ENCODE data around the gene DDX10.
A peak's percentile ranks its signal among the peaks of the same experiment; 100 is the strongest.

DDX10 gene

GRCh38 chr11:108906826-108907225, 242.0 kb downstream of the DDX10 start:
- peak; percentile 73 for DNase-seq (ENCODE audit: low read depth)

GRCh38 chr11:108909041-108909440, 244.2 kb downstream of the DDX10 start:
- DNase-seq (ENCODE audit: low read depth), result no peak

GRCh38 chr11:108909921-108910320, 245.1 kb downstream of the DDX10 start:
- no peak for DNase-seq (ENCODE audit: low read depth)

- DNase-seq (ENCODE audit: low read depth), result peak; percentile 76
These were observed 247.7 kb downstream of the DDX10 start for GRCh38 chr11:108912581-108912980.

- no peak for DNase-seq (ENCODE audit: low read depth)
These were observed 248.3 kb downstream of the DDX10 start for GRCh38 chr11:108913204-108913603.

DNA sequence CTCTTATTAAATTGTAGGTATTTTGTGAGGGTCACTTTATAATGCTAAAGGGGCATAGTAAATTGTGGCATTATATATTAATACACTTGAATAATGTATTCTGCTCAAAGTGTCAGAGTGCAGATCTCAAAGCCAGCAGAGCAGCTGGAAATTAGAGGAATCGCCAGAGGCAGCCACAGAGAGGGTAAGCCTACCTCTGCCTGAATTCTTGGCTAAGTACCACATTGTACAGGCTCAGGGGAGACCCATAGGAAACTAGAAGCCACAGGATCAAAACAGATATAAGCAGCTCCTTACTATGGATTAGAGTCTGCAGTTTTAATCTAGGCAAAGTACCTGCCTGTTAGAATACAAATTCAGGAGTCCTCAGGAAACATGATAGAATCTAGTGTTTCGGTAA, 249.3 kb downstream of the DDX10 start:
- no peak for DNase-seq (ENCODE audit: low read depth)

DNA sequence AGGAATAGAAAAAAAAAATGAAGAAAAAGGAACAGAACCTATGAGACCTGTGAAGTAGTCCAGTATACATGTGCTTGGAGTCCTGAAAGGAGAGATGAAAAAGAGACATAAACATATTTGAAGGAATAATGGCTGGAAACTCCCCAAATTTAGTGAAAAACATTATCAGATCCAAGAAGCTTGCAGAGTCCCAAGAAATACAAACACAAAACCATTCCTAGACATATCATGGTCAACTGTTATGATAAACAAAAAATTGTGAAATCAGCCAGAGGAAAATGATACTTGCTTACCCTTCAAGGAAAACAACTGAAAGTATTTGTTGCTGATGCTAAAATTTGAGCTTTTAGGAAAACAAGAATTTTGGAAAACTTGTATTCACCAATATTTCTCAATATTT, 250.1 kb downstream of the DDX10 start:
- DNase-seq (ENCODE audit: low read depth), result no peak

GRCh38 chr11:108915666-108916065, 250.8 kb downstream of the DDX10 start:
- no peak for DNase-seq (ENCODE audit: low read depth)

GRCh38 chr11:108916290-108916689, 251.4 kb downstream of the DDX10 start:
- peak; percentile 56 for DNase-seq (ENCODE audit: low read depth)

- peak; percentile 40 for DNase-seq (ENCODE audit: low read depth)
These were observed 252.1 kb downstream of the DDX10 start for GRCh38 chr11:108916935-108917334.

DNA sequence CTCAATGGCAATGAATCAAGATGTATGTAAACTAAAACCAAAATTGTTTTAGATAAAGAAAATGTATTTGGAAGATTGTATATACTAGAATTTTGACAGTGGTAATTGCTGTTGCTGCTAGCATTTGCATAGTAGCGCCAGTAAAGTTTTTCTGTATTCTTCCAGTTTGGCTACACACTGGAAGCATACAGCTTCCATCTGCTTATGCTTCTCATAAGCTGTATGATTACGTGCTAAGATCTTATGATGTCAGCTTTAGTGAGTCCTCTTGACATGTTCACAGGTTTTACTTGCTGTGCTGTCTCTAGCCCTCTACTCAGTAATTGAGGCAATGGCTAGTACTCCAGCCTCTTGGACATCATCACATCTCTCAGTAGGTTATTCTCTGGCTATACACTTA, 256.3 kb downstream of the DDX10 start:
- DNase-seq (ENCODE audit: low read depth), result no peak

DNA sequence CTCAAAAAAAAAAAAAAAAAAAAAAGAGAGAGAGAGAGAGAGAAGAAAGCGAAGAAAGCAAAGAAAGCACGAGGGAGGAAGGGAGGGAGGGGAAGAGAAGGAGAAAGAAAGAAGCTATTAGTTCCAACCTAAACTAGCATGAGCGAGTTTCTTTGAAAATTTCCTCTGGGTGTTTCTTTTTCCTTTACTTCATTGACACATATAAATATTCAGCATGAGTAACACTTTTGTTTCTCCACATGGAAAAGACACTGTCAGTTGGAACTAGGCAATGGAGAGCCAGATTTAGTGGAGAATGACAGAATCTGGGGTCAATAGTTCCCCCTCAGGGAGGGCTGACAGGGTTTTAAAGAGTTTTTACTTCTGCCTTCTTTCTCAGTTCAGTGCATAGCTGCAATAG, 257.4 kb downstream of the DDX10 start:
- DNase-seq (ENCODE audit: low read depth), result no peak

GRCh38 chr11:108923413-108923812, 258.5 kb downstream of the DDX10 start:
- no peak for DNase-seq (ENCODE audit: low read depth)

DNA sequence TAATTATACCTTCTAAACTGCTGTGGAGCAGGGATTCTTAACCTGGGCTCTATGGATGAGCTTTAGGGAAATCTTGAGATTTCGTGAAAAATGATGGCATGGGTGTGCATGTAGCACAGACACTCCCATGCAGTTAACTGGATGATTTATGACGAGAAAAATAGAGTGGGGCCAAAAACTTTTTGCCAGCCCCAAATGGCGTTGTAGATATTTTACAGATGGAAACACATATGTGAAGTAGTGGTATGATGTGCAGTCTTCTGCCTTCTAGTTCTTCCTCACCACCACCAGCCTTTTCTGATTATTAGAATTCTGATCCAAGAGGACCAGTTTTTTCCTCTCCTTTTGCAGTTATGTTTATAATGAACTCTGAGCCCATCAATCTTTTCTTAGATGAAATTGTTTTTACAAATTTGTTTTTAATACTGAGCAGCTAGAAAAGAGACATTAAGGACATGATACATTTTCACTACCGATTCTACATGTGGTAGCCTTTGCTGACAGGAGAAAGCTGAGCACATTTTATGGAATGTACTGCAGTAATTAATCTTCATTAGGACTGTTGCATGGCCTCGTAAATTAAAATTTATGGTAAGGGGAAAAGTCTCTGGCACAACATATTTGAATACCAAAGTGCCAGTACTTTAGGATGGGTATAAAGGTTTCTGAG, 261.4 kb downstream of the DDX10 start:
- DNase-seq (ENCODE audit: low read depth), result peak; percentile 34

- no peak for DNase-seq (ENCODE audit: low read depth)
These were observed 262.1 kb downstream of the DDX10 start for GRCh38 chr11:108926841-108927577.

DNA sequence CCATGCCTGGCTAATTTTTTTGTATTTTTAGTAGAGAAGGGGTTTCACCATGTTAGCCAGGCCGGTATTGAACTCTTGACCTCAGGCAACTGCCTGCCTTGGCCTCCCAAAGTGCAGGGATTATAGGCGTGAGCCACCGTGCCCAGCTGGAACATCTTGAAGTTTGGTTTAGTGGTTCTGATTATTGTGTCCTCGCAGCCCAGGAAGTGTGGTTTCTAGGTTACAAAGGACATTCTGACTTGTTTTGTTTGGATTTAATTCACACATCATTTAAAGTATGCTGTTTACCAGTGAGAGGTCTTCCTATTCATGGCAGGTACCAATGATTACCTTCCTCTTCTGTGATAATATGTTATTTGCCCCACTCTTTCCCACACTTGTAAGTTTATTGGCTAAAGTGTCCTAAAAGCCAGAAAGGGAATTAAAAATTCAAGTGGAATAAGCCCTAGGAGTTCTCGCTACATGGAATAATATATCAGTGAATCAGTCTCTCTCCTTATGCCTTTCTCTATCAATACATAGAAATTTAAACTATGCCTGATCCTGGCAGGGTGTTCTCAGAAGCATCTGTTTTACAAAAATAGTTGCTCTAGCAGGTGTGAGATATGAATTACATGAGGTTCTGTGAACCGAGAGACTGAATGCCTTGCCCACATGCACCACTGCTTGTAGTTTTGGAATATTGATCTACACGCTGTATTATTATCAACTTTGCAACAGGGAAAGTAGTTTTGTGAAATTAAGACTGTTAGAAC, 263.1 kb downstream of the DDX10 start:
- no peak for DNase-seq (ENCODE audit: low read depth)

DNA sequence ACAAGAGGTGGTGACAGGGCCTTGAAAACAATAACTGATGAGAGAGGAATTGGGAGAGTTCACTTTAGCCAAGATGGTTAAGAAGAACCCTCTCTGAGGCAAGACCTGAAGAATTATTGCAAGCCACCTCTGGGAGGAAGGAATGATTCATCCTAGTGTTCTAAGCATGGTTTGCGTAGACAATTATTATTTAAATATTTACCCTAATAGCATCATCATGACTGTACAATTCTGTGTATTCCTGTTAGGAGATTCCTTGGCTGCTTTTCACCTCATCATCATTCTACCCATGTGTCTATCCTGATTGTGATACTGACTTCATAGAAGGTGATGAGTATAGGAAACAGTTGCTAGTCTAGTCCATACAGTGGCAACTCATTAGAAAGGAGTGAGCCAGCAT, 264.4 kb downstream of the DDX10 start:
- peak; percentile 95 for DNase-seq (ENCODE audit: low read depth)

DNA sequence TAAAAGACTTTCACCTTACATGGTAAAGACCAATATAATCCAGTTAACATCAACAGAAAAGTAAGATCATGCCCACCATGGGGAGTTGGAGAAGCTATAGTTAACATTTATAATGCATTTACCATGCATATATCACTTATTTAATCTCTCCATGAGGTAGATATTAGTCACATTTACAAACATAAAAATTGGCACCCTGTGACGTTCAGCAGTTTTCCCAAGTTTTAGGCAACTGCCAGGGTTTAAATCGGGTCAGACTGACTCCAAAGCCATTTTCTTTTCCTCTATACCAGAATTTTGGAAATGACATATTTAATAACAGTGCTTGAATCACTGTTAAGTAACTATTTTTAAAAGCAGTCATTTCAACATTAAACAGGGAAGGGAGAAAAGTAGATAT, 266.3 kb downstream of the DDX10 start:
- DNase-seq (ENCODE audit: low read depth), result peak; percentile 48

- DNase-seq (ENCODE audit: low read depth), result peak; percentile 77
These were observed 268.8 kb downstream of the DDX10 start for GRCh38 chr11:108933630-108934029.

- no peak for DNase-seq (ENCODE audit: low read depth)
These were observed 269.4 kb downstream of the DDX10 start for GRCh38 chr11:108934289-108934688.

- DNase-seq (ENCODE audit: low read depth), result no peak
These were observed 269.8 kb downstream of the DDX10 start for GRCh38 chr11:108934696-108935095.

DNA sequence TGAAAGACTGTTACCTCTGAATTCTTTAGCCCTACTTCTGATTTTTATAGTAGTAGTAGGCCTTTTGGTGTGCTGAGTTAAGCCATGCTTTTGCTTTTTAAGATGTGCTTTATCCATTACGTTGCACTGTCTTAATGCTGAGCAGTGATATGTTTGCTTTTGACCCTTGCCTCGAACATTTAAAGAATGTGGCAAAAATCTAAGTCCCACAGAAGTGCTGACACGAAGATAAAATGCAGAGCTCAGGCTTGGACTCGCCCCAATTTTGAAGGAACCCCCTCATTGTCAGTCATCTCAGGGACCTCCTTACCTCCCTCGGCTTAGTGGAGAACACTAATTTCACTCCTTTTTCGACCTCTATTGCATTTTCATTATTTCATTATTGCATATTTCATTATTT, 272.9 kb downstream of the DDX10 start:
- DNase-seq (ENCODE audit: low read depth), result no peak

- DNase-seq (ENCODE audit: low read depth), result no peak
These were observed 273.7 kb downstream of the DDX10 start for GRCh38 chr11:108938604-108939003.
